AG04450 (cell line): ENCODE data around the gene OR2L5. TPM values are rescaled to one million over a fixed set of nuclear protein-coding genes. Genes with fewer than 3 reads are reported as not detected.

Experiments used
- CTCF ChIA-PET: fragments of 300-600, 350-600 bp; formaldehyde crosslinking; extraction: SDS; loops from one replicate; lab custom pipeline; 2022; ENCODE audit warnings: antibody characterized with exemption, inconsistent platforms; lab: Charles Lee
- POLR2A ChIA-PET: fragments of 350-600 bp; formaldehyde crosslinking; extraction: SDS; loops from one replicate; lab custom pipeline; 2021; ENCODE audit warnings: antibody characterized with exemption, inconsistent platforms; lab: Yijun Ruan, JAX
- DNase-seq: peaks from one replicate; pipeline ENCODE4 v3.0.0-alpha.2; 2011; ENCODE audit warnings: low read depth, low spot score
- H3K27ac ChIP-seq: one replicate; pipeline ENCODE4 v1.5.1; 2012; ENCODE audit warnings: low read depth, low read length, control low read depth
- H3K27me3 ChIP-seq: one replicate; pipeline ENCODE4 v1.6.0; 2012; ENCODE audit warnings: low read length; ENCODE audit not compliant: control insufficient read depth, insufficient read depth
- H3K4me3 ChIP-seq: 2 replicates; pipeline ENCODE4 v1.5.1; 2011; ENCODE audit warnings: mild to moderate bottlenecking, low read depth, low read length, control low read depth
- H3K9me3 ChIP-seq: 2 replicates; pipeline ENCODE4 v1.5.1; 2012; ENCODE audit warnings: low read length; ENCODE audit not compliant: control insufficient read depth, insufficient read depth
- CTCF ChIP-seq: IDR thresholded peaks from 2 replicates; pipeline ENCODE4 v1.5.1; 2011; ENCODE audit warnings: low read depth, low read length, control low read depth, inconsistent platforms
- polyA plus RNA-seq: library from polyadenylated mRNA; depleted of rRNA; stranded (reverse); fragments of >200 nt; gene quantifications from 2 replicates; pipeline ENCODE4 v1.2.3, GENCODE V29; 2011

The OR2L5 gene
- polyA plus RNA-seq, 1 experiment, result not detected

DNA sequence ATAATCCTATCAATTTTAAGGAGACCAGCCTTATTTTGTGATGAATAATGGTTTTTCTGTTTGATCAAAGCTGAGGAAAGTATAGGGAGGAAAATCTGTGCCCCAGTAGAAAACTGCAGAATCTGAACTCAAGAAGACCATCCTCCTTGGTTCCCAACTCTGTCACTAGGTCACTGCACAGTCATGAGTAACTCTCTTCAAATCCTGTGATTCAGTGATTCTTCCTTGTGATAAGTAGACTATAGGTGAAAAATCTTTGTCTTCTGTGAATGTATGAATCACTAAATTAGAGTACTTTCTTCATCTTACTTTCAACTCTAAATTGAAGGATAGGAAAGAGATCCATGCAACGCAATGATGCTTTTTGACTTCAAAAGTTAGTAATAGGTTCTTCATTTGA lies 13.3 kb upstream of the OR2L5 start:
- no peak for DNase-seq
- no peak overlapping the region for H3K4me3 ChIP-seq
- CTCF ChIA-PET, result no interaction called here
- POLR2A ChIA-PET, result no interaction called here
- peaks cover 10% of the 10 kb centered on the region for H3K9me3 ChIP-seq
- H3K27me3 ChIP-seq, result no peaks in the 10 kb centered on the region
- TF ChIP-seq CTCF, result no peak
- no peak overlapping the region for H3K27ac ChIP-seq

DNA sequence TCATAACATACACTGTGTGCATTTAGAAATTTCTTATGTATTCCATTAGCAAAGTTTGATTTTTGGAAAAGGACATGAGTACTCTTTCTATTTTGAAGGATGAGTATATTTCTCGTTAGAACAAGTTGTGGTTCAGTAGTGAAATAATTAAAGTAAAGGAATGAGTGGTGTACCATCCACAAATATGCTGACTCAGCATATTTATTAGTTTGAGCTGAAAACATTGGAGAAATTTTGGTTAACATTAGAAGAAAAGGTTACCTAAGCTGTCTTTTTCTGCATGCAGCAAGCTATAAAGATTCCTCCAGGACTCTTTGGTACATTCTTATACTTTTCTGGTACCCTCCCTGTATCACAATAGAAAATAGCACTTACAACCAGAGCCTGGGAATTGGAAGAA lies 5.7 kb upstream of the OR2L5 start:
- POLR2A ChIA-PET, result no interaction called here
- DNase-seq, result no peak
- H3K27ac ChIP-seq, result no peak overlapping the region
- no peaks in the 10 kb centered on the region for H3K27me3 ChIP-seq
- TF ChIP-seq CTCF, result no peak
- CTCF ChIA-PET, result no interaction called here
- H3K4me3 ChIP-seq, result no peak overlapping the region
- peaks cover 9% of the 10 kb centered on the region for H3K9me3 ChIP-seq

DNA sequence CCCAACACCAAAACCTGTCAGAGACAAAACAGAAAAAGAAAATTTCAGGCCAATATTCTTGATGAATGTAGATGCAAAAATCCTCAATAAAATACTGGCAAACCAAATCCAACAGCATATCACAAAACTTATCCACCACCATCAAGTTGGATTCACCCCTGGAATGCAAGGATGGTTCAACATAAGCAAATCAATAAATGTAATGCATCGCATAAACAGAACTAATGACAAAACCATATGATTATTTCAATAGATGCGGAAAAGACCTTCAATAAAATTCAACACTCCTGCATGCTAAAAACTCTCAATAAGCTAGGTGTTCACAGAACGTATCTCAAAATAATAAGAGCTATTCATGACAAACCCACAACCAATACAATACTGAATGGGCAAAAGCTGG lies 3.8 kb upstream of the OR2L5 start:
- CTCF ChIA-PET, result no interaction called here
- POLR2A ChIA-PET, result no interaction called here
- no peak for DNase-seq
- H3K4me3 ChIP-seq, result no peak overlapping the region
- no peak overlapping the region for H3K27ac ChIP-seq
- peaks cover 6% of the 10 kb centered on the region; the same call in 1 of the 2 replicates for H3K9me3 ChIP-seq
- no peak for TF ChIP-seq CTCF
- no peaks in the 10 kb centered on the region for H3K27me3 ChIP-seq

DNA sequence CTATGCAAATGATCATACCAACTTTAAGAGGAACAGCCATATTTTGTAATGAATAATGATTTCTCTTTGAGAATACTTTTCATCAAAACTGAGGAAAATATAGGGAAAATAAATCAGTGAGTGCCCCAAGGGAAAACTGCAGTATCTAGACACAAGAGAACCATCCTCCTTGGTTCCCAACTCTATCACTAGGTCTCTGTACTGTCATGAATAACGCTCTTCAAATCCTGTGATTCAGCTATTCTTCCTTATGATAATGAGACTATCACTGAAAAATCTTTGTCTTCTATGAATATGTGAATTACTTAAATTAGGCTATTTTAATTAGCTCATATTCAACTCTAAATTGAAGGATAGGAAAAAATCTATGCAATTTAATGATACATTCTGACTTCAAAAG lies 2.3 kb downstream of the OR2L5 start:
- Histone ChIP-seq H3K27me3 (no peaks in the 10 kb centered on the region), H3K4me3 (no peak overlapping the region), H3K9me3 (peaks cover 5% of the 10 kb centered on the region; the same call in 1 of the 2 replicates), H3K27ac (no peak overlapping the region)
- DNase-seq, result no peak
- no peak for TF ChIP-seq CTCF
- ChIA-PET CTCF (no interaction called here), POLR2A (no interaction called here)

DNA sequence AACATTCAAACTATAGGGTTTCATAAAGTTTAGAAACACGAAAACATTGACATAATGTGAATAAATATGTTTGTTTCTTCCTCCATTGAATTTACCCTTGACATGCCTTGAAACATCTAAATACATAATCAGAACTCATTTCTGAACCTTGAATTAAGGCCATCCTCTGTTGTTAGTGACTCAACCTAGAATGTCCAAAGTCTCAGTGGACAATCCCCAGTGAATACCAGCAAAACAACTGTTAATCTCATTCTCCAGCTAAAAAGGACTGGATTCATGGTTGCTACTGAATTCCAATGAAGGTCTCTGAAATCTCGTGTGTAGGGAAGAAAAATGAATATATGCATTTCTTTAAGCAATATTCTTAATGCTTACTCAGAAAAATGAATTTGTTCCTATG lies 16.3 kb downstream of the OR2L5 start, which contains the start of gene OR2L2:
OR2L2 (plus strand) TSS at position 301 of the 400 bp plus-strand sequence. CDS start 8,198 bp downstream, outside the sequence.
- POLR2A ChIA-PET, result no interaction called here
- Histone ChIP-seq H3K27me3 (no peaks in the 10 kb centered on the region), H3K4me3 (no peak within 1 kb of the TSS), H3K9me3 (peaks cover 13% of the 10 kb centered on the region), H3K27ac (no peak within 1 kb of the TSS)
- no peak for DNase-seq
- TF ChIP-seq CTCF, result no peak
- CTCF ChIA-PET, result no interaction called here
